OCI-M2 (cell line): Measurements from ENCODE around the gene FAM187B.
"Not testable (repeated sequence)": the region's sequence is repeated elsewhere in the genome, so short reads cannot be mapped to it uniquely, and the experiment has no call there.

Experiments
- DNase-seq: peaks from one replicate; lab custom pipeline; 2025; ENCODE audit not compliant: unreplicated experiment; lab: John Stamatoyannopoulos, UW

The FAM187B gene

GRCh38 chr19:35262101-35262761 lies 33.7 kb upstream of the FAM187B start:
- no peak for DNase-seq

DNA sequence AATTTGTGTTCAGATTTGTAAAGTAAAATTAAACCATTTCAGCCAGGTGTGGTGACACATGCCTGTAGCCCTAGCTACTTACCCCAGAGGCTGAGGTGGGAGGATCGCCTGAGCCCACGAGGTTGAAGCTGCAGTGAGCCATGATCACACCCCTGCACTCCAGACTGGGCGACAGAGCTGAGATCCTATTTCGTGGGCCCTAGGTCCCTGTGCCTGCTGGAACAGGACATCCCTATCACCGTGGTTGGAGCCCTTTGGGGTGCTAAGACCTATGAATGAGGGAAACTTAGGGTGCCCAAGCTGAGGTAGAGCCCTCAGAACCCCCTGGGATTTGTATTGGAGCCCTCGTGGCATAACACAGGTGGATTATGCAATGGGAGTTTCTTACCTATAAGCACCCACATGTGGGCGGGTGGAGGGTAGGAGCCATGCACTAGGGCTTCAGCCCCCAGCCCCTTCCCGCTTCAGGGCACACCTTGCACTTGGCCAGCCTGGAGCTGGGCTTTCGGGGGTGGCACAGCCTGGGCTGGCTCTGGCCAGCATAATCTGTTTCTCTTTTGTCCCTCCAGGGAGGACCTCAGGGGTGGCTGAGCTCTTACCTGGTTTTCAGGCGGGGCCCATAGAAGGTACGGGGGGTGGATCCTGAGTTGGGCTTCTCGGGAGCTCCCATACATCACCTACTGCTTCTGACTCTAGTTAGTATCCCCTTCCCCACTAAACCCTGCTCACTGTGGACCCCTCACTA lies 33.0 kb upstream of the FAM187B start:
- no peak for DNase-seq

GRCh38 chr19:35260694-35261304 lies 32.3 kb upstream of the FAM187B start:
- DNase-seq, result no peak

DNA sequence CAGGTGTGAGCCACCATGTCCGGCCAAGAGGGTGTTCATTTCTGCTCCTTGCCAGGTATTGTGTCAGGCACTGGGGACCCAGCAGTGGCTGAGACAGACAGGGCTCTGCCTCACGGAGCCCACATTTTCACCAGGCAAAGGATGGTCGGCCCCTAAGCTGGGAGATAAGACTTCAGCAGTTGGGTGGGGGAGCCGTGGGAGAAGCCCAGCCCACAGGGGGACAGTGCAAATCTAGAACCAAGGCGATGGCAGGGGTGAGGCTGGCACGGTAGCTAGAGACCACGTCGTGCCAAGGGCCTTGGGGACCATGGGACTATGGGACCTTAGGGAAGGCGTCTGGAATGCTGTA lies 28.5 kb upstream of the FAM187B start:
- no peak for DNase-seq

GRCh38 chr19:35256566-35256965 lies 28.0 kb upstream of the FAM187B start:
- DNase-seq, result no peak

DNA sequence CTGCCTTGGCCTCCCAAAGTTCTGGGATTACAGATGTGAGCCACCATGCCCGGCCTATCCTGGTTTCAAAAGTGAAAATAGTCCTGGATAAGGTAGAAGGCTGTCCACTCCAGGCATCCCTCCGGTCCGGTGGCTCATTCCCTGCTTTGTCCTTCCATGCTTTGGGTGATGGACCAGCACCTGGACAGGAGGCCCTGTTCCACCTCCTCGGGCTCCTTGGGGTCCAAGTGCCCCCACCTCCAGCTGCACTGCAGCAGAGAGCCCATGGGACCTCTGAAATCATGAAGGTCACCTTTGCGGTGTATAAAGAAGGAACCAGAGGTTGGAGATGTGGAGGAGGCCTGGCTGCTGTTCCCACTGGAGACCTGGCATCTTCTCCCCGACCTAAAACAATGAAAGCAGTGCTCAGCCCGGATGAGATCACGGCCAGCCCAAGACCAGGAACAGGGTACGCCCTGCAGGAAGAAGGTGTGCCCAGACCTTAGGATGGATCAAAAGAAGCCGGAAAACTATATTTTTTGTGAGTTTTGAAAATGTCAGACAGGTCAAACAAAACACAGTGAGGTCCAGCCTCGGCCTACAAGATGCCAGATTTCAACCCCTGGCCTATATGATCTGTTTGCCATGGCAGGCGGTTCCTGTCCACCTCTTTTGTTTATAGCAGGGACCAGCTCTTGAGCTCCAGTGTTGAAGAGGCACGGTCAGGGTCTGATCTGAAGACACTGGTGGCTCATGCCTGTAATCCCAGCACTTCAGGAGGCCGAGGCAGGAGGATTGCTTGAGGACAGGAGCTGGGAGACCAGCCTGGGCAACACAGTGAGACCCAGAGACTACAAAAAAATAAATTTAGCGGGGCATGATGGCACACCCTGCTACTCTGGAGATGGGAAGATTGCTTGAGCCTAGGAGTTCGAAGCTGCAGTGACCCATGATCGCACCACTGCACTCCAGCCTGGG lies 26.1 kb upstream of the FAM187B start:
- no peak for DNase-seq

DNA sequence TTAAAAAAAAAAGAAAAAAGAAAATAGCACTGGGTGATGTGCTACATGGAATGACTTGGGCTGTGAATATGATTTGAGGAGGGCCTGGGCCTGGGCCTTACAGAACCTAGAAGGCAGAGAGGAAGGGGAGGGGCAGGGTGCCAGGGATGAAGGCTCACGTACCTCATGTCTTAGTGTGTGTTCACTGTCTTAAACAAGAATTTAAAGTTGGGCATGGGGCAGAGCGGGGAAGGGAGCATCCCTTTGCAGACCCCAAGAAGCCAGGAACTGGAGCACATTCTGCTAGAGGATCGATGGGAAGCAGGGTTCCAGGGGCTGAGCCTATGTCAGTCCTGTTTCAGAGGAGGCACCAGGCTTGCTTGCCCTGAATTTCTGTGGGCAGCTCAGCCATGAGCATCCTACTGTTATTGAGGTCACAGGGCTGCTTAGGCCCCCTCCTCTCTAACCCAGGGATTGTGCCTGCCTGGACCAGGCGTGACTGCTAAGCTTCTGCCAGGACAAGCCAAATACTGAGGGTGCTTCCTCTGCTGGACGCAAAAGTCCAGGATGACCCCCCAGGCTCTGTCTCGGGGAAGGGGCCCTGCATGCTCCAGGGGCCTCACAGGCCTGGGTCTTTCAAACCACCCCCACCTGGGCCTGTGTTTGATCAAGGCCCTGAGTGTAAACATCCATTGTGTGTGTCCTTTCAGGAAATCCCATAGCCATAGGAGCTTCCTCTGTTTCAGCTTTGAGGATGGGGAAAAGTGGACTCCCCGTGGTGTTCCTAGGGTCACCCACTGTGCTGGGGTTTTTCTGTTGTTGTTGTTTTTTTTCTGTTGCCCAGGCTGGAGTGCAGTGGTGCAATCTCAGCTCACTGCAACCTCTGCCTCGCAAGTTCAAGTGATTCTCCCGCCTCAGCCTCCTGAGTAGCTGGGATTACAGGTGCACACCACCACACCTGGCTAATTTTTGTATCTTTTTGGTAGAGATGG lies 25.1 kb upstream of the FAM187B start:
- DNase-seq, result no peak

GRCh38 chr19:35251456-35251855 lies 22.9 kb upstream of the FAM187B start:
- no peak for DNase-seq

DNA sequence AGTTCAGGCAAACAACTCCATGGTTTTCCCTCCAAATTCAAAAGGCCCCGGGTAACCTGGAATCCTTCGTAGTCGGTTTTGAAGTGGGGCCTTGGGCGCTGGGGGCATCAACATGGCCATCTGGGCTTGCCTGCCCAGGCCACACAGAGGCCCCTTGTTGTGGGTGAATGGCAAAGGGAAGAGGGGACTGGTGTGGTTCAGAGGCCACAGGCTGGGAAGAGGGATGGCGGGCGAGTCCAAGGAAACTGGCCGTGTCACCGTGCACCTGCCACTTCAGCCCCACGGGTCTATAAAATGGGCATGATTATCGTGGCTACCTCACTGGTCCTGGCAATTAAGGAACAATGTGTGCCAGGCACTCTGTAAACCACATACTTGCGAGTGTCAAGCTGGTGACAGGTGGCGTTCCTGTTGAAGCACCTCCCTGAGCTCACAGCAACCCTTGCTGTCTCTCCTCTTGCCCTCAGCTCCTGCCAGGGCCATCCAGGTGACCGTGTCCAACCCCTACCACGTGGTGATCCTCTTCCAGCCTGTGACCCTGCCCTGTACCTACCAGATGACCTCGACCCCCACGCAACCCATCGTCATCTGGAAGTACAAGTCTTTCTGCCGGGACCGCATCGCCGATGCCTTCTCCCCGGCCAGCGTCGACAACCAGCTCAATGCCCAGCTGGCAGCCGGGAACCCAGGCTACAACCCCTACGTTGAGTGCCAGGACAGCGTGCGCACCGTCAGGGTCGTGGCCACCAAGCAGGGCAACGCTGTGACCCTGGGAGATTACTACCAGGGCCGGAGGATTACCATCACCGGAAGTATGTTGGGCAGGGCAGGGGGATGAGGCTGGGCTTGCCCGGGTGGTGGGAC lies 21.5 kb upstream of the FAM187B start:
- no peak for DNase-seq

GRCh38 chr19:35249146-35249847 lies 20.8 kb upstream of the FAM187B start:
- no peak for DNase-seq

DNA sequence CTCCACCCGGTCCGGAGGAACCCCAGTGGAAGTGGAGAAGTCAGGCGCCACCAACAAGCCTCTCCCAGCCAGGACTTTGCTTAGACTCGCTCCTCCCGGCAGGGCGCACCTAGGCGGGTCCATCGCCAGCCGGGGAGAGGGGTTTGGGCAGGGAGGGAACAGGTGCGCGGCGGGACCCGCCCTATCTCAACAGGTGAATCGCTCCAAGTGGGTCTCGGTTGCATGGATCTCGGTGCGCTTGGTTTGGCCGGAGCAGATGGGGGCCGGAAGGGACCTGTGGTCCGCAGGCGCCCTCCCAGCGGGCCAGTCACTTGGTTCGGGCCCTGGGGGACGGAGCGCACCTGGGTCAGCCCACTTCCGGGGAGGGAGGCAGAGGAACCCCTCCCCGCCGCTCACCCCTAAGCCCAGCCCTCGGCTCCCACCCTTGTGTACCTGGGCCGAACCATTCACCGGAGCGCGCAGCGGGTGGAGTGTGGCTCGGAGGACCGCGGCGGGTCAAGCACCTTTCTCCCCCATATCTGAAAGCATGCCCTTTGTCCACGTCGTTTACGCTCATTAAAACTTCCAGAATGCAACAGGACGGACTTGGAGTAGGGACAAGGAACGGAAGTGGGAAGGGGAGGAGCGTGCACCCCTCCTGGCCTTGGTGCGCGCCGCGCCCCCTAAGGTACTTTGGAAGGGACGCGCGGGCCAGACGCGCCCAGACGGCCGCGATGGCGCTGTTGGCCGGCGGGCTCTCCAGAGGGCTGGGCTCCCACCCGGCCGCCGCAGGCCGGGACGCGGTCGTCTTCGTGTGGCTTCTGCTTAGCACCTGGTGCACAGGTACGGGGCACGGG lies 20.0 kb upstream of the FAM187B start, which contains the start of gene LSR:
Gene LSR (plus strand): TSS at position 693 of the 836 bp plus-strand sequence. CDS start 21 bp downstream, at position 714.
- DNase-seq, result no peak

DNA sequence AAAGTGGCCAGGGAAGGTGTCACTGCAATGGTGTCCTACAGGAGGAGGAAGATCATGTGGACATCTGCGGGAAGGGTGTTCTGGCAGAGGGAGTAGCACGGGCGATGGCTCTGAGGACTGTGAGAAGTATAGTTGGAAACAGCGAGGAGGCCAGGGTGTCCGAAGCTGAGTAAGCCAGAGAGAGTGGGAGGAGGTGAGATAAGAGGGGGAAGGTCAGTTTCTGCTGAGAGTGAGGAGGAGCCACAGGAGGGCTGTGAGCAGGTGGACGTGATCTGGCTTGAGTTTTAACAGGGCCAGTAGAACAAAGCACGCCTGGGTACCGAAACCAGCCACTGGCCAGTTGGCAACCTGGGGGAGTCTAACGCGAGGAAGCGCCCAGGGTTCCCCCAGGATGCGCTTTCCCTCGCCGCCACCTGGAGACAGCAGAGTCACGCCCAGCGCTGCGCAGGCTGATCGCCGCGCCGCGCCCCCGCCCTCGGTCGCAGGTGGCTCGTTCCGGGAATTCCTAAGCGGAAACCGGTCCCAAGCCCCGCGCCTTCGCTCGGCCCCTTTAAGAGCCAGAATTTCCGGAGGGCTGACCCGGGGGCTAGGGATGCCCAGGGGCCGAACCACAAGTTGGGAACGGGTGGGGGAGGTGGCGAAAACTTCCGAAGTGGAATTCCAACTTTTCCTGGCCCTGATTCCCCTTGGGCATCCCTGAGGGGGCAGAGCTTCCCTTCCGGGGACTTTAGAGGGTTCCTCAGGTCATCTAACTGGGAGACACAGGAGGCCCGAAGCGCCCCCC lies 19.2 kb upstream of the FAM187B start:
- no peak for DNase-seq

DNA sequence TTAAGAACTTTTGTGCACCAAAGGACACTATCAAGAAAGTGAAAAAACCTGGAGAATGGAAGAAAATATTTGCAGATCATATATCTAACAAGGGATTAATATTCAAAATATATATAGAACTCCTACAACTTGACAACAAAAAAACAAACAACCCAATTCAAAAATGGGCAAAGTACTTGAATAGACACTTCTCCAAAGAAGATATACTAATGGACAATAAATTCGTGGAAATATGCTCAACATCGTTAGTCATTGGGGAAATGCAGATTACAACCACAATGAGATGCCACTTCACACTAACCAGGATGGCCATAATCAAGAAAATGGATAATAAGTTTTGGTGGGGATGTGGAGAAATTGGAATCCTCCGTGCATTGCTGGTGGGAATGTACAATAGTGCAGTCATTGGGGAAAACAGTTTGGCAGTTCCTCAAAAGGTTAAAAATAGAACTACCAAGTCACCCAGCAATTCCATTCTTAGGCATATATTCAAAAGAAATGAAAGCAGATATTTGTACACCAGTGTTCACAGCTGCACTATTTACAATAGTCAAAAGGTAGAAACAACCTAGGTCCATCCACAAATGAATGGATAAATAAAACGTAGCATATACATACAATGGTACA lies 18.0 kb upstream of the FAM187B start:
- DNase-seq, result no peak

- DNase-seq, result no peak
Observed at GRCh38 chr19:35241417-35241816, 12.9 kb upstream of the FAM187B start.

DNA sequence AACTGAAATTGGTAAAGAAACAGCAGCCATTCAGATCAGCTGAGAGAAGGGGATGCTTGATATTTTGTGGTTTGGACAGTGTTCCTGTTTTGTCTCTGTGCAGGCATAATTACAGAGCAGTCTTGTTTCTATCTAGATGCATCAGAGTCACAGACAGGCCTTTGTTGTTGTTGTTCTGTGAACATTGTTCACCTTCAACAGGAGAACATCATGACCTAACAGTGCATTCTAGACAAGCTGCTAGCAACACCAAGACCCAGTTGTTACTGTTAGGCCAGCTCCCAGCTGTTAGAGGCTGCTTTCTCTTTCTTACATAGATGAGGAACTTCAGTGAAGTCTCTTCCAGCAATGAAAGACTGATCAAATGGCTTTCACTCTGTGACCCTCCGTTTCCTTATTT lies 11.8 kb upstream of the FAM187B start:
- no peak for DNase-seq

DNA sequence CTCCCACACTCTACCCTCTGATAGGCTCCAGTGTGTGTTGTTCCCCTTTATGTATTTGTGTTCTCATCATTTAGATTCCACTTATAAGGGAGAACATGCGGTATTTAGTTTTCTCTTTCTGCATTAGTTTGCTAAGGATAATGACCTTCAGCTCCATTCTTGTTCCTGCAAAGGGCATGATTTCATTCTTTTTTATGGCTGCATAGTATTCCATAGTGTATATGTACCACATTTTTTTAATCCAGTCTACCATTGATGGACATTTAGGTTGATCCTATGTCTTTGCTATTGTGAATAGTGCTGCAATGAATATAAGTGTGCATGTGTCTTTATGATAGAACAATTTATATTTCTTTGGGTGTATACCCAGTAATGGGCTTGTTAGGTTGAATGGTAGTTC lies 11.1 kb upstream of the FAM187B start:
- not testable (repeated sequence) for DNase-seq
